ENCODE data around the gene PLXNB3. TPM values are rescaled to one million over a fixed set of nuclear protein-coding genes. Genes with fewer than 3 reads are reported as not detected.

PLXNB3 gene
- total and polyA plus RNA-seq, 2 donors (not counting 1 experiment from before 2014, with no cell fraction given) = 1.9 to 4.3 TPM

GRCh38 chrX:153791104-153791852, 27.2 kb downstream of the PLXNB3 start:
- Histone ChIP-seq H3K27ac (ENCODE audit: insufficient read depth, low read length) (no peak overlapping the region), H3K9me3 (ENCODE audit: control insufficient read depth, insufficient read depth, low read depth, low read length) (no peaks in the 10 kb centered on the region), H3K27me3 (ENCODE audit: control insufficient read depth, insufficient read depth, low read length) (no peaks in the 10 kb centered on the region), H3K4me3 (replicated peaks in 1 of 4; ENCODE audit: control extremely low read depth in 1 of 4, insufficient read depth in 1 of 4, low read depth in 3 of 4, low read length in 4 of 4) (no peak overlapping the region), H3K4me2 (ENCODE audit: extremely low read depth, insufficient read depth, low read length) (no peak overlapping the region), H3K4me1 (ENCODE audit: control insufficient read depth, extremely low read depth, insufficient read depth, low read length) (peaks cover 7% of the 10 kb centered on the region), H2AFZ (ENCODE audit: low read length) (no peak overlapping the region), H3K9ac (ENCODE audit: insufficient read depth, low read length) (no peak overlapping the region), H4K20me1 (ENCODE audit: control insufficient read depth, extremely low read depth, insufficient read depth, low read length) (no peaks in the 10 kb centered on the region), H3K79me2 (ENCODE audit: control insufficient read depth, insufficient read depth, low read length) (peaks cover 41% of the 10 kb centered on the region), H3K36me3 (ENCODE audit: control insufficient read depth, insufficient read depth, low read length) (peaks cover 5% of the 10 kb centered on the region)
- TF ChIP-seq EZH2 (IDR thresholded peaks at IDR 0.05; ENCODE audit: low read length, missing control alignments) = no peak
- DNase-seq (ENCODE audit: low read depth in 2 of 2) = no peak

- DNase-seq (ENCODE audit: low read depth in 2 of 2) = no peak
- TF ChIP-seq CTCF (conservative IDR thresholded peaks at IDR 0.05 in 1 of 2, IDR thresholded peaks at IDR 0.05 in 1 of 2; ENCODE audit: low read depth in 1 of 2, low read length in 2 of 2) (no peak), EZH2 (IDR thresholded peaks at IDR 0.05; ENCODE audit: low read length, missing control alignments) (no peak)
- Histone ChIP-seq H2AFZ (ENCODE audit: low read length) (no peak overlapping the region), H3K27me3 (ENCODE audit: control insufficient read depth, insufficient read depth, low read length) (no peaks in the 10 kb centered on the region), H3K9me3 (ENCODE audit: control insufficient read depth, insufficient read depth, low read depth, low read length) (no peaks in the 10 kb centered on the region), H3K9ac (ENCODE audit: insufficient read depth, low read length) (no peak overlapping the region), H3K79me2 (ENCODE audit: control insufficient read depth, insufficient read depth, low read length) (peaks cover 44% of the 10 kb centered on the region), H4K20me1 (ENCODE audit: control insufficient read depth, extremely low read depth, insufficient read depth, low read length) (no peaks in the 10 kb centered on the region), H3K27ac (ENCODE audit: insufficient read depth, low read length) (no peak overlapping the region), H3K36me3 (ENCODE audit: control insufficient read depth, insufficient read depth, low read length) (peaks cover 5% of the 10 kb centered on the region), H3K4me3 (replicated peaks in 1 of 4; ENCODE audit: control extremely low read depth in 1 of 4, insufficient read depth in 1 of 4, low read depth in 3 of 4, low read length in 4 of 4) (no peak overlapping the region), H3K4me1 (ENCODE audit: control insufficient read depth, extremely low read depth, insufficient read depth, low read length) (peaks cover 7% of the 10 kb centered on the region), H3K4me2 (ENCODE audit: extremely low read depth, insufficient read depth, low read length) (no peak overlapping the region)
These were observed 28.3 kb downstream of the PLXNB3 start for GRCh38 chrX:153792368-153792767.

- peak overlapping the region; percentile 98 for H3K9ac ChIP-seq (ENCODE audit: insufficient read depth, low read length)
- no peak for DNase-seq (ENCODE audit: low read depth in 2 of 2)
- H3K79me2 ChIP-seq (ENCODE audit: control insufficient read depth, insufficient read depth, low read length) = peaks cover 44% of the 10 kb centered on the region
- peak overlapping the region; percentile 53 for H3K4me2 ChIP-seq (ENCODE audit: extremely low read depth, insufficient read depth, low read length)
- H4K20me1 ChIP-seq (ENCODE audit: control insufficient read depth, extremely low read depth, insufficient read depth, low read length) = no peaks in the 10 kb centered on the region
- peak overlapping the region; percentile 96 for H3K27ac ChIP-seq (ENCODE audit: insufficient read depth, low read length)
- no peaks in the 10 kb centered on the region for H3K27me3 ChIP-seq (ENCODE audit: control insufficient read depth, insufficient read depth, low read length)
- H3K4me1 ChIP-seq (ENCODE audit: control insufficient read depth, extremely low read depth, insufficient read depth, low read length) = peaks cover 7% of the 10 kb centered on the region
- H3K36me3 ChIP-seq (ENCODE audit: control insufficient read depth, insufficient read depth, low read length) = peaks cover 6% of the 10 kb centered on the region
- H3K9me3 ChIP-seq (ENCODE audit: control insufficient read depth, insufficient read depth, low read depth, low read length) = no peaks in the 10 kb centered on the region
- peak overlapping the region; percentile 58 to 73 (median 69) for H3K4me3 ChIP-seq (replicated peaks in 1 of 4; ENCODE audit: control extremely low read depth in 1 of 4, insufficient read depth in 1 of 4, low read depth in 3 of 4, low read length in 4 of 4)
- no peak overlapping the region for H2AFZ ChIP-seq (ENCODE audit: low read length)
- TF ChIP-seq EZH2 (IDR thresholded peaks at IDR 0.05; ENCODE audit: low read length, missing control alignments) (no peak), CTCF (conservative IDR thresholded peaks at IDR 0.05 in 1 of 2, IDR thresholded peaks at IDR 0.05 in 1 of 2; ENCODE audit: low read depth in 1 of 2, low read length in 2 of 2) (no peak)
These were observed 29.2 kb downstream of the PLXNB3 start for GRCh38 chrX:153793291-153793690.

Measured in fibroblast of lung (primary cell).